ENCODE measurements around the gene NCAM1.

The NCAM1 gene

GRCh38 chr11:112968941-112969713 lies 7.9 kb downstream of the NCAM1 start:
- DNase-seq: no peak

DNA sequence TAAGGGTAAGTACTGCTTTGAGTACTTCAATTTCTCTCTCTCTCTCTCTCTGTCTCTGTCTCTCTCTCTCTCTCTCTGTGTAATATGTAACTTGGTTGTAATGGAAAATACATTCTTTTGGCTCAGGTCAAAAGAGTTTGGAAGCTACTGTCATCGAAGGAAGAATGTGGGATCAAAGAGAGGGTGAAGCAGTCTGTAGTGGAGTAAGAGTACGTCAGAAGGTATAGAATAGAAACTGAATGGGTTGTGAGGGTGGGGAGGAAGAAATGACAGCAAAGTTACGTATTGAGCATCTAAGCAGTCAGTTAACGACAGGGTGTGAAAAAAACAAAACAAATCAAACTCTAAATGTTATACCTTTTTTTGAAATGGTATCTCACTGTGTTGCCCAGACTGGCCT lies 10.0 kb downstream of the NCAM1 start:
- no peak for DNase-seq

- DNase-seq: no peak
Observed at GRCh38 chr11:112971827-112972226, 10.6 kb downstream of the NCAM1 start.

GRCh38 chr11:112972399-112973145 lies 11.4 kb downstream of the NCAM1 start:
- no peak for DNase-seq

- no peak for DNase-seq
Observed at GRCh38 chr11:112975051-112975450, 13.8 kb downstream of the NCAM1 start.

- DNase-seq: no peak
Observed at GRCh38 chr11:112975493-112975892, 14.3 kb downstream of the NCAM1 start.

GRCh38 chr11:112977755-112978154 lies 16.5 kb downstream of the NCAM1 start:
- no peak for DNase-seq

DNA sequence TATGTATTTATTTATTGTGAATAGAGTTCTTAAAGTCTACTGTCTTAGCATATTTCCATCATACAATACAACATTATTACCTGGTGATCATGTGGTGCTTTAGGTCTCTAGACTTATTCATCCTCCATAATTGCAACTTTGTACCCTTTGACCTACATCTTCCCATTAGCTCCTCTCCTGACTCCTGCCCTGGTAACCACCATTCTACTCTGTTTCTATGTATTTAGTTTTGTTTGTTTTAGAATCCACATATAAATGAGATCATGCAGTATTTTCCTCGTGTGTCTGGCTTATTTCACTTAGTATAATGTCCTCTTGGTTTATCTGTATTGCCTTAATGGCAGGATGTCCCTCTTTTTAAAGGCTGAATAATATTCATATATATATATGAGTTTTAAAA lies 22.7 kb downstream of the NCAM1 start:
- no peak for DNase-seq

- no peak for DNase-seq
Observed at GRCh38 chr11:112989198-112989597, 28.0 kb downstream of the NCAM1 start.

GRCh38 chr11:112993808-112994207 lies 32.6 kb downstream of the NCAM1 start:
- no peak for DNase-seq

GRCh38 chr11:112995423-112996090 lies 34.3 kb downstream of the NCAM1 start:
- no peak for DNase-seq

DNA sequence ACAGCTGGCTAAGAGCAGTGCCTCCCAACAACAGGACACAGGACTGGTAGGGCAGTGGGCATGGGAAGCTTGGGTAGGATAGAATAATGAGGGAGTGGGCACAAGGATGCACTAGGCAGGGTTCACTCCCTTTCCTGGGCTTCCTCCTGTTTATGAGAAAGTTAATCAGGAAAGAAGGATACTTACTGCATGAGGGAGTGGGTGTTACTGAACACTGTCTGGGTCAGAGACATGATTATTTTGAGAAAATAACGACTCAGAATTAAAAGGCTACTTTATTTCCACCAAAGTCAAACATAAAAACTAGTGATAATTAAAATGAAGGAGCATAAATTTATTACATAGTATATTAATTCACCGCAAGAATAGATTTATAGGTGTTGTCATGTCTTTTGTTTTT lies 35.8 kb downstream of the NCAM1 start:
- DNase-seq: no peak

- DNase-seq: no peak
Observed at GRCh38 chr11:112997857-112998466, 36.7 kb downstream of the NCAM1 start.

- DNase-seq: peak; percentile 21
Observed at GRCh38 chr11:112999520-112999919, 38.3 kb downstream of the NCAM1 start.

- peak; percentile 90 for DNase-seq
Observed at GRCh38 chr11:113001709-113002108, 40.5 kb downstream of the NCAM1 start.

GRCh38 chr11:113006896-113007445 lies 45.8 kb downstream of the NCAM1 start:
- DNase-seq: no peak

- peak; percentile 86 for DNase-seq
Observed at GRCh38 chr11:113014262-113015097, 53.3 kb downstream of the NCAM1 start.

GRCh38 chr11:113015098-113015455 lies 53.9 kb downstream of the NCAM1 start:
- DNase-seq: no peak

GRCh38 chr11:113016905-113017304 lies 55.7 kb downstream of the NCAM1 start:
- no peak for DNase-seq

- no peak for DNase-seq
Observed at GRCh38 chr11:113018913-113019312, 57.7 kb downstream of the NCAM1 start.

GRCh38 chr11:113019711-113020110 lies 58.5 kb downstream of the NCAM1 start:
- DNase-seq: no peak

DNA sequence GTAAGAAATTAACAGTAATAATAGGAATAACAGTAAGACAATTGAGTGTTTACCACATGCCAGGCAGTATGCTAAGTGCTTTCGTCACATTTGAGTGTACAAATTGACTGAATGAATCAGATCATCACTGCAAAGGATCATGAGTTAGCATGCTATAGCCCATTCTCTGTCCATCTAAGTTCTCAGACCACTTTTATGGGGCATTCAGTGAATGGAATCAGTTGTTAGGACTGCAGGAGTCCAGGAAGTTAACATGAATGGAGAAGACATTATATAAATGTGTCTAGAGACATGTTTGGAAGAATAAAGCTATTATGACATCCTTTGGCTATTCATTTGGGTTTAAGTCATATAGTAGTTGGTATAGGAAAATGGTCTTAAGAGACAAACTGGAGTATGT lies 59.9 kb downstream of the NCAM1 start:
- no peak for DNase-seq
